HepG2 (cell line): Measurements from ENCODE around the gene ATP4B. TPM values are rescaled to one million over a fixed set of nuclear protein-coding genes. Genes with fewer than 3 reads are reported as not detected.

Source experiments
- ATAC-seq: fragments of 200-7000 bp; cut with Tn5 transposase; 3 replicates; pipeline ENCODE4 v1.9.1; 2020; ENCODE audit warnings: mild to moderate bottlenecking, moderate library complexity
- BruUV-seq: library from RNA; stranded (reverse); fragments of 400-500 nt; replicated peaks from 2 replicates; lab custom pipeline; 2021; lab: Mats Ljungman, UMichigan
- CTCF ChIA-PET: fragments of 300-600 bp; formaldehyde crosslinking; extraction: SDS; loops from one replicate; lab custom pipeline; 2021; ENCODE audit warnings: low total read pairs, inconsistent platforms, low intra/inter-chr PET ratio; lab: Yijun Ruan, JAX
- POLR2A ChIA-PET: fragments of 350-600 bp; sonication (Branson Sonifier 250); formaldehyde crosslinking; loops from one replicate; lab custom pipeline; 2020; ENCODE audit warnings: antibody characterized with exemption, inconsistent platforms; lab: Yijun Ruan, JAX
- DNase-seq: peaks from one replicate; pipeline ENCODE4 v3.0.0-alpha.2; 2015; ENCODE audit warnings: low spot score
- FAIRE-seq: peaks from 3 replicates; lab custom pipeline; 2011; peaks lifted over from hg19 to GRCh38; lab: Jason Lieb, UNC
- H2AFZ ChIP-seq: one replicate; pipeline ENCODE4 v1.6.1; 2011; ENCODE audit warnings: low read length, inconsistent platforms
- H3K27ac ChIP-seq: fragments of 300-600 bp; 3 replicates; pipeline ENCODE4 v1.8.0; 2011; ENCODE audit warnings: mixed run types, mild to moderate bottlenecking, mixed read lengths, low read length, inconsistent platforms; ENCODE audit not compliant: insufficient read depth; ENCODE audit errors: extremely low read length
- H3K27me3 ChIP-seq, 2 experiments: fragments of 200-600 bp in 1 of 2; 2 replicates in 1 of 2; 3 replicates in 1 of 2; pipeline versions ENCODE4 v1.6.0 to v1.8.0; 2011; ENCODE audit warnings: low read length in 2 of 2, mild to moderate bottlenecking in 2 of 2, moderate library complexity in 2 of 2, inconsistent platforms in 1 of 2; ENCODE audit not compliant: insufficient read depth in 2 of 2, control insufficient read depth in 1 of 2
- H3K36me3 ChIP-seq, 2 experiments: fragments of 200-600 bp in 1 of 2; replicated peaks in 1 of 2; 2 replicates in 1 of 2; 3 replicates in 1 of 2; pipeline versions ENCODE4 v1.5.1 to v1.8.0; 2011; ENCODE audit warnings: low read length in 2 of 2, inconsistent platforms in 1 of 2; ENCODE audit not compliant: insufficient read depth in 2 of 2, control insufficient read depth in 1 of 2
- H3K4me1 ChIP-seq: 2 replicates; pipeline ENCODE4 v1.5.1; 2012; ENCODE audit warnings: low read length, inconsistent platforms; ENCODE audit not compliant: insufficient read depth
- H3K4me2 ChIP-seq: 2 replicates; pipeline ENCODE4 v1.6.0; 2011; ENCODE audit warnings: low read depth, low read length, inconsistent platforms
- H3K4me3 ChIP-seq, 3 experiments: fragments of 200-600 bp in 1 of 3; sonication (generic), shearing (Covaris generic) in 1 of 3; replicated peaks in 1 of 3; 2 replicates each; pipeline ENCODE4 v1.5.1; 2011 to 2016; ENCODE audit warnings: low read length in 3 of 3, inconsistent platforms in 2 of 3, low read depth in 2 of 3, mild to moderate bottlenecking in 2 of 3, control low read depth in 1 of 3, mixed read lengths in 1 of 3; ENCODE audit not compliant: insufficient read depth in 1 of 3
- H3K79me2 ChIP-seq: one replicate; pipeline ENCODE4 v1.6.1; 2011; ENCODE audit warnings: low read length, inconsistent platforms; ENCODE audit not compliant: insufficient read depth
- H3K9ac ChIP-seq: 2 replicates; pipeline ENCODE4 v1.6.0; 2011; ENCODE audit warnings: mild to moderate bottlenecking, low read depth, low read length, inconsistent platforms; ENCODE audit not compliant: insufficient read depth
- H3K9me3 ChIP-seq: 2 replicates; pipeline ENCODE4 v1.5.1; 2012; ENCODE audit warnings: mild to moderate bottlenecking, low read length
- H4K20me1 ChIP-seq: 2 replicates; pipeline ENCODE4 v1.6.0; 2011; ENCODE audit warnings: inconsistent platforms, mild to moderate bottlenecking, low read length, moderate library complexity; ENCODE audit not compliant: insufficient read depth
- ATF6 ChIP-seq: sonication (generic); formaldehyde crosslinking; conservative IDR thresholded peaks from 2 replicates; pipeline ENCODE4 v1.4.0; 2020; ENCODE audit warnings: missing genetic modification reagents
- BCLAF1 ChIP-seq: fragments of 450-650 bp; IDR thresholded peaks from 2 replicates; pipeline ENCODE4 v1.6.1; 2017; ENCODE audit warnings: mild to moderate bottlenecking
- ESRRA ChIP-seq: sonication (generic); formaldehyde crosslinking; IDR thresholded peaks from 2 replicates; pipeline ENCODE4 v1.5.1; 2020; ENCODE audit warnings: mild to moderate bottlenecking, low read depth, missing genetic modification reagents
- PHF21A ChIP-seq: sonication (generic); formaldehyde crosslinking; IDR thresholded peaks from 2 replicates; pipeline ENCODE4 v1.5.0; 2020; ENCODE audit warnings: mild to moderate bottlenecking, missing genetic modification reagents
- RFXAP ChIP-seq: sonication (generic); formaldehyde crosslinking; IDR thresholded peaks from 2 replicates; pipeline ENCODE4 v1.4.0; 2020; ENCODE audit warnings: missing genetic modification reagents, borderline replicate concordance
- ZBTB7A ChIP-seq: sonication (generic); formaldehyde crosslinking; IDR thresholded peaks from 2 replicates; pipeline ENCODE4 v1.8.0; 2022; ENCODE audit warnings: mild to moderate bottlenecking, missing genetic modification reagents
- ZFP90 ChIP-seq: sonication (generic); formaldehyde crosslinking; IDR thresholded peaks from 2 replicates; pipeline ENCODE4 v1.8.0; 2022; ENCODE audit warnings: missing genetic modification reagents, mild to moderate bottlenecking, inconsistent platforms, borderline replicate concordance
- ZNF253 ChIP-seq: sonication (generic); formaldehyde crosslinking; IDR thresholded peaks from 2 replicates; pipeline ENCODE4 v1.8.0; 2022; ENCODE audit warnings: mild to moderate bottlenecking, missing genetic modification reagents, borderline replicate concordance
- ZNF543 ChIP-seq: sonication (generic); formaldehyde crosslinking; IDR thresholded peaks from 2 replicates; pipeline ENCODE4 v1.4.0; 2020; ENCODE audit warnings: mild to moderate bottlenecking, missing genetic modification reagents
- WGBS: methylation state at CpG from one replicate; pipeline ENCODE4 v1.1.6; 2017; ENCODE audit warnings: low lambda C conversion rate; 5-methylcytosine and 5-hydroxymethylcytosine counted together
- in situ Hi-C: cut with HindIII; loops from 2 replicates; pipeline ENCODE4 v1.10.0; 2017; ENCODE audit warnings: low pct_unique_long_range_greater_than_20kb; ENCODE audit not compliant: extremely low pct_ligation_motif_present
- intact Hi-C: fragments of 100-400 bp; cut with micrococcal nuclease; formaldehyde crosslinking; loops from one replicate; pipeline ENCODE4 v1.10.0; 2022; ENCODE audit not compliant: unreplicated experiment
- polyA plus RNA-seq, 8 experiments: library from polyadenylated mRNA; depleted of rRNA in 3 of 8; stranded (reverse) in 7 of 8; unstranded in 1 of 8; fragments of >200 nt; fragmentation: Illumina TruSeq in 4 of 8; extraction: Trizol in 4 of 8; gene quantifications; 2 replicates each; pipeline versions ENCODE4 v1.2.1 to v1.2.3, GENCODE V29; 2011 to 2016; ENCODE audit warnings: low read depth in 4 of 8, missing spikeins in 1 of 8, mixed read lengths in 1 of 8; ENCODE audit not compliant: insufficient read depth in 1 of 8
- total RNA-seq, 5 experiments: library from RNA; depleted of rRNA; stranded (reverse); fragments of >200 nt; fragmentation: Illumina TruSeq; extraction: Trizol; gene quantifications; 2 replicates each; pipeline ENCODE4 v1.2.3, GENCODE V29; 2016; ENCODE audit warnings: low read depth in 1 of 5
- TF ChIP-seq, protein P1 (sequence below): sonication (generic); formaldehyde crosslinking; IDR thresholded peaks from 2 replicates; pipeline ENCODE4 v1.4.0; 2020; ENCODE audit warnings: missing genetic modification reagents

Gene ATP4B
- total and polyA plus RNA-seq, 2 of the 13 experiments (the other 11 are each of a cell fraction or from before 2014, with no cell fraction given), result not detected

- H3K9ac ChIP-seq, result no peak overlapping the region
- ChIA-PET CTCF (no interaction called here), POLR2A (no interaction called here)
- H2AFZ ChIP-seq, result no peak overlapping the region
- no peak for DNase-seq
- intact Hi-C loops (no loop called here), in situ Hi-C loops (no loop called here)
- H3K27ac ChIP-seq, result no peak overlapping the region
- no peak for FAIRE-seq
- no peak overlapping the region for H3K4me3 ChIP-seq
- TF ChIP-seq RFXAP (CRISPR knock-in tag), result no peak
- TF ChIP-seq PHF21A (CRISPR knock-in tag), result no peak
- TF ChIP-seq, protein P1, sequence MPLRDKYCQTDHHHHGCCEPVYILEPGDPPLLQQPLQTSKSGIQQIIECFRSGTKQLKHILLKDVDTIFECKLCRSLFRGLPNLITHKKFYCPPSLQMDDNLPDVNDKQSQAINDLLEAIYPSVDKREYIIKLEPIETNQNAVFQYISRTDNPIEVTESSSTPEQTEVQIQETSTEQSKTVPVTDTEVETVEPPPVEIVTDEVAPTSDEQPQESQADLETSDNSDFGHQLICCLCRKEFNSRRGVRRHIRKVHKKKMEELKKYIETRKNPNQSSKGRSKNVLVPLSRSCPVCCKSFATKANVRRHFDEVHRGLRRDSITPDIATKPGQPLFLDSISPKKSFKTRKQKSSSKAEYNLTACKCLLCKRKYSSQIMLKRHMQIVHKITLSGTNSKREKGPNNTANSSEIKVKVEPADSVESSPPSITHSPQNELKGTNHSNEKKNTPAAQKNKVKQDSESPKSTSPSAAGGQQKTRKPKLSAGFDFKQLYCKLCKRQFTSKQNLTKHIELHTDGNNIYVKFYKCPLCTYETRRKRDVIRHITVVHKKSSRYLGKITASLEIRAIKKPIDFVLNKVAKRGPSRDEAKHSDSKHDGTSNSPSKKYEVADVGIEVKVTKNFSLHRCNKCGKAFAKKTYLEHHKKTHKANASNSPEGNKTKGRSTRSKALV, result no peak
- TF ChIP-seq ZNF253, result no peak
- TF ChIP-seq ZBTB7A (CRISPR knock-in tag), result no peak
- TF ChIP-seq ZNF543 (CRISPR knock-in tag), result no peak
- TF ChIP-seq ESRRA (CRISPR knock-in tag), result no peak
- no peak for TF ChIP-seq ZFP90
- TF ChIP-seq ATF6 (CRISPR knock-in tag), result no peak
- TF ChIP-seq BCLAF1, result no peak
- 0 out of 2 replicates have a peak, but pooled peaks cover 3% of the 10 kb centered on the region for H4K20me1 ChIP-seq
- no TSS peak for BruUV-seq
- H3K27me3 ChIP-seq, result no peaks in the 10 kb centered on the region
- H3K36me3 ChIP-seq, result peaks cover 34 to 90% of the 10 kb centered on the region in 2 experiments
- H3K4me2 ChIP-seq, result no peak overlapping the region
- H3K9me3 ChIP-seq, result no peaks in the 10 kb centered on the region
- H3K4me1 ChIP-seq, result no peaks in the 10 kb centered on the region
- WGBS, result 97% methylated on average over 38 of the region's 38 CpGs
- no peak for ATAC-seq
- peaks cover 7% of the 10 kb centered on the region for H3K79me2 ChIP-seq
Measured at GRCh38 chr13:113632706-113633484, 25.1 kb downstream of the ATP4B start.
